KBM-7 (cell line): ENCODE data around the gene GON7.
"Not testable (repeated sequence)": the region's sequence is repeated elsewhere in the genome, so short reads cannot be mapped to it uniquely, and the experiment has no call there.

Experiments used
- DNase-seq: peaks from one replicate; pipeline ENCODE4 v3.0.0-alpha.2; 2015
- in situ Hi-C: fragments of 300-500 bp; cut with MboI; formaldehyde crosslinking; loops from 2 replicates; pipeline ENCODE4 v1.14.3; 2020; ENCODE audit warnings: low sequenced_read_pairs, low pct_unique_long_range_greater_than_20kb, mixed read lengths

GON7 gene

GRCh38 chr14:93207468-93208308, 823 bp upstream of the GON7 start:
- in situ Hi-C loops: no loop called here
- peak; percentile 65 for DNase-seq

- in situ Hi-C loops: no loop called here
These were observed 5.6 kb downstream of the GON7 start for GRCh38 chr14:93201155-93201704.

GRCh38 chr14:93200553-93200952, 6.3 kb downstream of the GON7 start:
- in situ Hi-C loops: no loop called here
- DNase-seq: no peak

More at GRCh38 chr14:93201155-93201704, 5.6 kb downstream of the GON7 start:
- DNase-seq: no peak

- in situ Hi-C loops: no loop called here
- no peak for DNase-seq
These were observed 7.8 kb downstream of the GON7 start for GRCh38 chr14:93199031-93199430.

- no peak for DNase-seq
- in situ Hi-C loops: no loop called here
These were observed 11.4 kb downstream of the GON7 start for GRCh38 chr14:93195316-93195999.

GRCh38 chr14:93186956-93187355, 19.9 kb downstream of the GON7 start:
- in situ Hi-C loops: no loop called here
- no peak for DNase-seq

GRCh38 chr14:93186466-93186865, 20.4 kb downstream of the GON7 start:
- no peak for DNase-seq
- in situ Hi-C loops: no loop called here

- in situ Hi-C loops: no loop called here
- DNase-seq: peak; percentile 64
These were observed 21.5 kb downstream of the GON7 start for GRCh38 chr14:93185349-93185720.

GRCh38 chr14:93184391-93185348, 22.2 kb downstream of the GON7 start, which contains the start of the genes LYSET and MOAP1:
LYSET (plus strand) TSS chr14:93185317; CDS start chr14:93185406, 89 bp downstream.
MOAP1 (minus strand) TSS chr14:93184897; CDS start chr14:93184242, 655 bp downstream.
- DNase-seq: peak; percentile 75
- in situ Hi-C loops: no loop called here

GRCh38 chr14:93183596-93184317, 23.1 kb downstream of the GON7 start:
- in situ Hi-C loops: no loop called here
- no peak for DNase-seq

GRCh38 chr14:93175492-93175891, 31.4 kb downstream of the GON7 start:
- in situ Hi-C loops: no loop called here
- DNase-seq: no peak

- DNase-seq, in situ Hi-C loops: not testable (repeated sequence)
These were observed 32.1 kb downstream of the GON7 start for GRCh38 chr14:93174731-93175130.

- no peak for DNase-seq
- in situ Hi-C loops: no loop called here
These were observed 32.9 kb downstream of the GON7 start for GRCh38 chr14:93173943-93174395.

GRCh38 chr14:93171376-93171775, 35.5 kb downstream of the GON7 start:
- in situ Hi-C loops: no loop called here
- DNase-seq: no peak

GRCh38 chr14:93170141-93170540, 36.7 kb downstream of the GON7 start:
- DNase-seq, in situ Hi-C loops: not testable (repeated sequence)

GRCh38 chr14:93169619-93170018, 37.2 kb downstream of the GON7 start:
- DNase-seq, in situ Hi-C loops: not testable (repeated sequence)

GRCh38 chr14:93168610-93169009, 38.3 kb downstream of the GON7 start:
- in situ Hi-C loops: not testable (repeated sequence)
- DNase-seq: peak; percentile 23
